Hypothalamus (tissue), 51 donors: Measurements from ENCODE around the gene IQCK.
A peak's percentile ranks its signal among the peaks of the same experiment; 100 is the strongest.
"Not testable (repeated sequence)": the region's sequence is repeated elsewhere in the genome, so short reads cannot be mapped to it uniquely, and the experiment has no call there.

Experiments
- DNase-seq, 51 donors: peaks; one replicate each; lab custom pipeline; 2025; lab: John Stamatoyannopoulos, UW

Gene IQCK

GRCh38 chr16:19717741-19718623, at the start of gene IQCK, which contains the start of gene KNOP1:
IQCK (plus strand) TSS chr16:19718271; CDS start chr16:19718307, 36 bp downstream.
KNOP1 (minus strand) TSS chr16:19718227; CDS start chr16:19715035, 3,192 bp downstream.
- peak in 50 of 51 donors; percentile 28 to 92 (median 80) for DNase-seq

DNA sequence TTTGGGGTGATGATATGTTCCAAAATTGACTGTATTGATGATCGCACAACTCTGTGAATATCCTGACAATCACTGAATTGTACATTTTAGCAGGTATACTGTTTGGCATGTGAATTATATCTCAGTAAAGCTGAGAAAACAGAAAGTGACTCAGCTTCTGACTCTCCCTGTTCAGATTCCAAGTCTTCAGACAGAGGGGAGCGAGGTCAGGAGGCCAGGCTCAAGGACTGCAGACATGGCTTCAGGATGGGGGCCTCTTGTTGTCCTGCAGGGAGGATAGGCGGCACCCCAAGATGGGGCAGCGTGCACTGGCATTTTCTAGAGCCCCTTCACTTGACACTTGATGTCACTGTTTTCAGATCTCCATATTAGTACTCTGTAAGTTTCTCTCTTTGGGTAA, 45.7 kb upstream of the IQCK start:
- no peak for DNase-seq

DNA sequence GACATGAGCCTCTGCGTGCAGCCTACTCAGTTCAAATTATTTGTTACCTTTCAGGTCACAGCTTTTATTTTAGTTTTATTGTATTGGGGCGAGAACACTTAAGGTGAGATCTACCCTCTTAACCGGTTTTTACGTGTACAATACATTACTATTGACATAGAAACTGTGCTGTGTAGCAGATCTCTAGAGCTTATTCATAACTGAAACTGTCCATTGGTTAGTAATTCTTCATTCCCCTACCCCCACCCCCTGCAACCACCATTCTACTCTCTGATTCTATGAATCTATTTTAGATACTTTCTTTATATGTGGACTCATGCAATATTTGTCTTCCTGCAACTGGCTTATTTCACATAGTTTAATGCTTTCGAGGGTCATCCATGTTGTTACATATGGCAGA, 43.6 kb upstream of the IQCK start:
- DNase-seq = no peak

DNA sequence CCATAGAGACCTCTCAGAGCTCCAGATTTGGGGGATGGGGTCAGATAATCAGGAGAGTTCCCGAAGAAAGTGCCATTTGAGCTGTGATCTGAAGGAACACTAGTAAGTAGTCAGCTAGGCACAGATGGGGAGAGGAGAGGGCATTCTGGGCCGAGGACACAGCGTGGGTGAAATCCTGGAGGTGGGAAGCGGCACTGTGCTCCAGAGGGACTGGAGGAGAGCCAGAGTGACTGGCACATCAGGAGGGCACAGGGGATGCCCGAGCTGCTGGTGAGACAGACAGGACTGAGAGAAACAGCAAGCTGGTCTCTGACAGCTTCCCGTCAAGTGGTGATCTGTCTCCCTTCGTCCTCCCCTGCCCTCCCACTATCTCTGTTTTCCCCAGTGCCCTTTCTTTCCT, 40.7 kb upstream of the IQCK start:
- peak in 1 of 51 donors; percentile 50 for DNase-seq

- no peak for DNase-seq
Measured at GRCh38 chr16:19678804-19679203, 39.3 kb upstream of the IQCK start.

DNA sequence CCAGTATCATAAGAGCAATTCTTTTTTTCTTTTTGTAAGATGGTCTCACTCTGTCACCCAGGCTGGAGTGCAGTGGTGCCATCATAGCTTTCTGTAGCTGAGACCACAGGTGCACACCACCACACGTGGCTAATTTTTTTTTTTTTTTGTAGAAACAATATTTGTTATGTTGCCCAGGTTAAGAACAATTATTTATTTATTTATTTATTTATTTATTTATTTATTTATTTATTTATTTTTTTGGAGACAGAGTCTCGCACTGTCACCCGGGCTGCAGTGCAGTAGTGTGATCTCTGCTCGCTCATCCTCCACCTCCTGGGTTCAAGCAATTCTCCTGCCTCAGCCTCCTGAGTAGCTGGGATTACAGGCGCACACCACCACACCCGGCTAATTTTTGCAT, 38.8 kb upstream of the IQCK start:
- not testable (repeated sequence) for DNase-seq

GRCh38 chr16:19680881-19681340, 37.2 kb upstream of the IQCK start:
- no peak for DNase-seq

GRCh38 chr16:19681637-19682036, 36.4 kb upstream of the IQCK start:
- peak in 1 of 51 donors; percentile 36 for DNase-seq

DNA sequence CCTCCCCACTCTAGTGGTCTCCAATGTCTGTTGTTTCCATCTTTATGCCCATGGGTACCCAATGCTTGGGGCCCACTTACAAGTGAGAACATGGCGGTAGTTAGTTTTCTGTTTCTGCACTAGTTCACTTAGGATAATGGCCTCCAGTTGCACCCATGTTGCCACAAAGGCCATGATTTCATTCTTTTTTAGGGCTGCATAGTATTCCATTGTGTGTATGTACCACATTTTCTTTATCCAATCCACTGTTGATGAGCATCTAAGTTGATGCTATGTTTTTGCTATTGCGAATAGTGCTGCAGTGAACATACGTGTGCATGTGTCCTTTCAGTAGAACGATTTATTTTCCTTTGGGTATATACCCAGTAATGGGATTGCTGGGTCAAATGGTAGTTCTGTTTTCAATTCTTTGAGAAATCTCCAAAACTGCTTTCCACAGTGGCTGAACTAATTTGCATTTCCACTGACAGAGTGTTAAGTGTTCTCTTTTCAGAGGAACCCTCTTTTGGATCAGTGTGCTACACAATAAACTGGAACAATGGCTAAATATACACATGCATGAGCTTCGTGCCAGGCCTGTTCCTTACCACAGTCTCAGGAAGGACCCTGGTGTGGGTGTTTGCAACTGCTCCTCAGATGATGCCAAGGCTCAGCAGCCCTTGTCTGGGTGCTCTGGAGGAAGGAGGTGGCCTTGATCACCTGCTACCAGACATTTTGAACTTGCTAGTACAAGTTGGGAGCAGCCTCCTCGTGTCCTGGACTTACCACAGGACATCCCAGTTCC, 34.4 kb upstream of the IQCK start:
- DNase-seq = no peak

- no peak for DNase-seq
Measured at GRCh38 chr16:19685176-19685575, 32.9 kb upstream of the IQCK start.

DNA sequence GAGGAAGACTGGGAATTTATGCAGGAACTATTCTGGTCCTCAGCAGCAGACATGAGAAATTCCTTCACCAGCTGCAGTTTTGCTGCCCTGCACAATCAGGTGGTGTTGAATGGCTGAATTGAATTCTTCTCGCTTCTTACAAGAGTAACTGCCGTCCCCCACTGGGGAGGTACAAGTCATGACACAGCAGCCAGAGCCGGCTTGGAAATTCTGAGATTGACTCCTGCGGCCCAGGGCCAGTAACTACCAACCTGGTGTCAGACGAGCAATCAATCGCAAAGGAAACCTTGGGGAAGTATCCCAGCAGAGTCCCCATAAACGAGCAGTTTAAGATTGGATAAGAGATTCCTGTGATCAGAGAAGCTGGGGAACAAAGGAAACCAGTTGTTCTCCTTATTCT, 30.8 kb upstream of the IQCK start:
- DNase-seq = no peak

- no peak for DNase-seq
Measured at GRCh38 chr16:19688396-19689024, 29.6 kb upstream of the IQCK start.

DNA sequence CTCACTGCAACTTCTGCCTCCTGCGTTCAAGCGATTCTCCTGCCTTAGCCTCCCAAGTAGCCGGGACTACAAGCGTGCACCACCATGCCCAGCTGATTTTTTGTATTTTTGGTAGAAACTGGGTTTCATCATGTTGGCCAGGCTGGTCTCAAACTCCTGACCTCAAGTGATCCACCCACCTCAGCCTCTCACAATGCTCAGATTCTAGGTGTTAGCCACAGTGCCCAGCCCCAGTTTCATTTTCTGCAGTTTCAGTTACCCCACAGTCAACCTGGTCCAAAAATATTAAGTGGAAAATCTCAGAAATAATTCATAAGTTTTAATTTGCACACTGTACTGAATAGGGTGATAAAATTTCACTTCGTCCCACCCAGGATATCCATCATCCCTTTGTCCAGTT, 28.7 kb upstream of the IQCK start:
- no peak for DNase-seq

- no peak for DNase-seq
Measured at GRCh38 chr16:19690196-19690595, 27.9 kb upstream of the IQCK start.

DNA sequence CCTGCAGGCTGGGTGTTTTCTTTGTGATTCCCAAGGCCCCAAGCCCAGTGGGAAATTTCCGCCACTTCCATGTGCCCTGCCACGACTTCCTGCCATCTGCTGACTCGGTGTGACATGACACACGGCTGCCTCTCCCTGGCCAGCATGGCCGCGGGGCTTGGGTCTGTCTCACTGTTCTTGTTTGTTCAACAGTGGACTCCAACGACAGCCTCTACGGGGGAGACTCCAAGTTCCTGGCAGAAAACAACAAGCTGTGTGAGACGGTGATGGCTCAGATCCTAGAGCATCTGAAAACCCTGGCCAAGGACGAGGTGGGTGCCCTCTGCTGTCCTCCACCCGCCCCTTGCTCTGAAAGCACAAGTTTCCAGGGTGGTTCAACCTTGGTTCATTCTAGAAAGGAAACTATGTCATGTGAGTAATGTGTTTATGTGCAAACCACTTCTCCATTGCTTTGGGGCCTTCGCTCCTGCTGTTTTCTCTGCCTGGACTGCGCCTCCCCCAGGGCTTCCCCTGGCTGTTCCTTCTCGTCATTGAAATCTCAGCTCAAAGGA, 26.8 kb upstream of the IQCK start:
- DNase-seq = peak in 39 of 51 donors; percentile 9 to 70 (median 41)

- no peak for DNase-seq
Measured at GRCh38 chr16:19694989-19695388, 23.1 kb upstream of the IQCK start.

- peak in 18 of 51 donors; percentile 9 to 56 (median 27) for DNase-seq
Measured at GRCh38 chr16:19696328-19696727, 21.7 kb upstream of the IQCK start.

DNA sequence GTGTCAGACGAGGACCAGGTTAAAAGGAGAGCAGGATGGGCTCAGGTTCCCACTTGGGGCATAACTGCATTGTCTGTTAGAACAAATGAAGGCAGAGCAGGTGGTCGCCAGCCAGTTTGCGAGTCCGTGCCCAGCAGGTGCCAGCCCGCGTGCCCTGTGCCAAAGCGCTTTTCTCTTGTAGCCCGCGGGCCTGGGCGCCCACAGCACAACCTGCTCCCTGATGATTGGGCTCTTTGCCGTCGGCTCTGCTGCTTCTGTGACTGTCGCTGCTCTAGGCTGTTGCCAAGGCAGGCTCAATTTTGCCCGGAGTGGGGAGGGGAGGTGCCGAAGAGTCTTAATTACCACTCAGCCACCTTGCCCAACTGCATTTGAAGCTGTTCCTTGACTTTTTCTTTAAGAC, 21.1 kb upstream of the IQCK start:
- peak in 26 of 51 donors; percentile 8 to 44 (median 21) for DNase-seq

DNA sequence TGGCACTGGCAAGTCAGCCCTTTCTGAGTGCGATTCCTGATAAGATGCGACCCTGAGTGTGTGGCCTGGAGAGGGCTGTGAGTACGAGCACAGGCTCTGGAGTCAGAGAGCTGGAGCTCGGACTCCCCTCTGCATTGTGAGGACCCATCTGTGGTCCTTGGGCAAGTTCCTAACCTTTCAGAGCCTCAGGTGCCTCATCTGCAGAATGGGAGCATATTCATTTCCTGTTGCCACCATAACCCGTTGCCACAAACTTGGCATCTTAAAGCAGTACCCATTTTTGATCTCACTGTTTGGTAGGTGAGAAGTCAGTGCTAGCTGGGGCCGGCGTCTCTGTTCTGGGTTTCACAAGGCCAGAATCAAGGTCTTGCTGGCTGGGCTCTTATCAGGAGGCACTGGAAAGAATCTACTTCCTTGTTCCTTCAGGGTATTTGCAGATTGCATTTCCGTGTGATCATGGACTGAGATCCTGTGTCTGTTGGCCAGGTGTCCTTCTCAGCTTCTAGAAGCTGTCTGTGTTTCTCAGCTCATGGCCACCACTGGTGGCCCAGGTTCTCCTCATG, 20.2 kb upstream of the IQCK start:
- no peak for DNase-seq
